HCT116 (cell line): Measurements from ENCODE around the gene FREM1. TPM values are rescaled to one million over a fixed set of nuclear protein-coding genes. Genes with fewer than 3 reads are reported as not detected.

Experiments
- ATAC-seq: fragments of 200-7000 bp; cut with Tn5 transposase; 2 replicates; pipeline ENCODE4 v1.9.1; 2020; ENCODE audit warnings: mild to moderate bottlenecking, moderate library complexity
- BruUV-seq: library from RNA; stranded (reverse); fragments of 400-500 nt; replicated peaks from 2 replicates; lab custom pipeline; 2021; lab: Mats Ljungman, UMichigan
- CTCF ChIA-PET: fragments of 300-600 bp; sonication (Branson Sonifier 250); formaldehyde crosslinking; loops from one replicate; lab custom pipeline; 2021; ENCODE audit warnings: antibody characterized with exemption; lab: Charles Lee
- POLR2A ChIA-PET: fragments of 300-600, 350-600 bp; sonication (Branson Sonifier 250); formaldehyde crosslinking; loops from one replicate; lab custom pipeline; 2021; ENCODE audit warnings: antibody characterized with exemption; lab: Charles Lee
- RAD21 ChIA-PET, 2 experiments: fragments of 300-600 bp; sonication (Branson Sonifier 250); formaldehyde crosslinking; loops; one replicate each; lab custom pipeline; 2023; ENCODE audit warnings: low total read pairs in 2 of 2; ENCODE audit not compliant: uncharacterized antibody in 2 of 2, unreplicated experiment in 2 of 2, low non-redundant PET in 1 of 2; lab: Charles Lee
- DNase-seq: peaks from one replicate; pipeline ENCODE4 v3.0.0-alpha.2; 2010; ENCODE audit warnings: low read depth, low spot score
- H2AFZ ChIP-seq: fragments of 200-600 bp; shearing (Covaris generic), sonication (generic); 2 replicates; pipeline ENCODE4 v1.6.1; 2017; ENCODE audit warnings: low read depth, mixed run types, mixed read lengths, antibody characterized with exemption, low read length; ENCODE audit not compliant: poor library complexity, severe bottlenecking
- H3K27ac ChIP-seq: 2 replicates; pipeline ENCODE4 v1.5.1; 2012; ENCODE audit warnings: low read depth, low read length
- H3K27me3 ChIP-seq: fragments of 200-600 bp; sonication (generic); 2 replicates; pipeline ENCODE4 v1.6.1; 2016; ENCODE audit warnings: mixed run types, low read length, mixed read lengths; ENCODE audit not compliant: insufficient read depth
- H3K36me3 ChIP-seq, 2 experiments: fragments of 200-500 bp in 1 of 2; fragments of 200-600 bp in 1 of 2; sonication (Bioruptor generic) in 1 of 2; sonication (generic) in 1 of 2; 2 replicates each; pipeline versions ENCODE4 v1.5.1 to v1.6.1; 2014 to 2016; ENCODE audit warnings: low read length in 2 of 2, inconsistent platforms in 1 of 2, mixed read lengths in 1 of 2, mixed run types in 1 of 2; ENCODE audit not compliant: insufficient read depth in 2 of 2, control insufficient read depth in 1 of 2
- H3K4me1 ChIP-seq, 2 experiments: fragments of 200-600 bp in 1 of 2; sonication (generic) in 1 of 2; 2 replicates each; pipeline versions ENCODE4 v1.5.1 to v1.6.1; 2012 to 2017; ENCODE audit warnings: low read length in 2 of 2, inconsistent platforms in 1 of 2, mild to moderate bottlenecking in 1 of 2, mixed read lengths in 1 of 2, mixed run types in 1 of 2, moderate library complexity in 1 of 2; ENCODE audit not compliant: insufficient read depth in 2 of 2, control insufficient read depth in 1 of 2
- H3K4me2 ChIP-seq: fragments of 200-600 bp; sonication (generic); 2 replicates; pipeline ENCODE4 v1.6.1; 2017; ENCODE audit warnings: mixed run types, low read length, mixed read lengths
- H3K4me3 ChIP-seq, 2 experiments: fragments of 200-600 bp in 1 of 2; sonication (generic) in 1 of 2; replicated peaks in 1 of 2; 2 replicates each; pipeline ENCODE4 v1.5.1; 2011 to 2016; ENCODE audit warnings: low read length in 2 of 2, control low read depth in 1 of 2, low read depth in 1 of 2, mild to moderate bottlenecking in 1 of 2, mixed read lengths in 1 of 2, mixed run types in 1 of 2
- H3K79me2 ChIP-seq: fragments of 200-600 bp; sonication (generic); 2 replicates; pipeline ENCODE4 v1.6.1; 2017; ENCODE audit warnings: mild to moderate bottlenecking, mixed run types, low read length, moderate library complexity, mixed read lengths; ENCODE audit not compliant: insufficient read depth
- H3K9ac ChIP-seq: fragments of 200-600 bp; sonication (generic); 2 replicates; pipeline ENCODE4 v1.6.1; 2016; ENCODE audit warnings: low read length, mixed read lengths
- H3K9me2 ChIP-seq: fragments of 200-600 bp; sonication (generic), shearing (Covaris generic); 2 replicates; pipeline ENCODE4 v1.6.1; 2017; ENCODE audit warnings: mixed run types, mild to moderate bottlenecking, moderate library complexity; ENCODE audit not compliant: insufficient read depth
- H3K9me3 ChIP-seq, 2 experiments: fragments of 200-500 bp in 1 of 2; fragments of 200-600 bp in 1 of 2; sonication (Bioruptor generic) in 1 of 2; sonication (generic) in 1 of 2; 2 replicates each; pipeline ENCODE4 v1.6.1; 2014 to 2017; ENCODE audit warnings: low read length in 2 of 2, mixed read lengths in 2 of 2, inconsistent platforms in 1 of 2, low read depth in 1 of 2, mild to moderate bottlenecking in 1 of 2, mixed run types in 1 of 2, moderate library complexity in 1 of 2; ENCODE audit not compliant: control insufficient read depth in 1 of 2, insufficient read depth in 1 of 2
- H4K20me1 ChIP-seq: fragments of 200-600 bp; sonication (generic), shearing (Covaris generic); 2 replicates; pipeline ENCODE4 v1.6.1; 2017; ENCODE audit warnings: mixed run types, mild to moderate bottlenecking, moderate library complexity; ENCODE audit not compliant: insufficient read depth
- CEBPB ChIP-seq: IDR thresholded peaks from 2 replicates; pipeline ENCODE4 v1.6.1; 2012; ENCODE audit warnings: low read depth
- EGR1 ChIP-seq: IDR thresholded peaks from 2 replicates; pipeline ENCODE4 v1.6.1; 2012; ENCODE audit warnings: low read depth
- ELF1 ChIP-seq: IDR thresholded peaks from 2 replicates; pipeline ENCODE4 v1.6.1; 2012; ENCODE audit warnings: low read depth, borderline replicate concordance
- EZH2 ChIP-seq: fragments of 200-600 bp; sonication (generic); IDR thresholded peaks from 2 replicates; pipeline ENCODE4 v1.6.1; 2017; ENCODE audit warnings: antibody characterized with exemption, mixed run types
- EZH2phosphoT487 ChIP-seq: fragments of 200-600 bp; IDR thresholded peaks from 2 replicates; pipeline ENCODE4 v1.6.1; 2018; ENCODE audit warnings: antibody characterized with exemption, borderline replicate concordance
- FOSL1 ChIP-seq: IDR thresholded peaks from 2 replicates; pipeline ENCODE4 v1.6.1; 2012; ENCODE audit warnings: low read depth
- JUND ChIP-seq: IDR thresholded peaks from 2 replicates; pipeline ENCODE4 v1.6.1; 2012
- POLR2A ChIP-seq: IDR thresholded peaks from 2 replicates; pipeline ENCODE4 v1.7.0; 2011; ENCODE audit warnings: borderline replicate concordance; ENCODE audit not compliant: insufficient read depth, insufficient read length; ENCODE audit errors: extremely low read depth
- RAD21 ChIP-seq: IDR thresholded peaks from 2 replicates; pipeline ENCODE4 v1.6.1; 2012; ENCODE audit warnings: low read depth, mild to moderate bottlenecking
- SIN3A ChIP-seq: IDR thresholded peaks from 2 replicates; pipeline ENCODE4 v1.6.1; 2012; ENCODE audit warnings: low read depth
- TCF7L2 ChIP-seq: IDR thresholded peaks from 2 replicates; pipeline ENCODE4 v1.7.0; 2011; ENCODE audit warnings: borderline replicate concordance, inconsistent platforms; ENCODE audit not compliant: insufficient read depth, insufficient read length; ENCODE audit errors: extremely low read depth
- YY1 ChIP-seq: IDR thresholded peaks from 2 replicates; pipeline ENCODE4 v1.6.1; 2011; ENCODE audit warnings: low read length, low read depth, moderate library complexity, mild to moderate bottlenecking; ENCODE audit not compliant: insufficient replicate concordance; ENCODE audit errors: extremely low read depth
- ZFX ChIP-seq: fragments of 450-650 bp; IDR thresholded peaks from 2 replicates; pipeline ENCODE4 v1.6.1; 2017
- intact Hi-C: fragments of 100-400 bp; cut with micrococcal nuclease; formaldehyde crosslinking; loops from 2 replicates; pipeline ENCODE4 v1.10.0; 2022
- total RNA-seq: library from RNA; stranded (reverse); gene quantifications from one replicate; pipeline ENCODE4 v1.2.1, GENCODE V29; 2021; ENCODE audit not compliant: unreplicated experiment
- TF ChIP-seq, protein P1 (sequence below): IDR thresholded peaks from 2 replicates; pipeline ENCODE4 v1.6.1; 2011; ENCODE audit warnings: mild to moderate bottlenecking, low read length, moderate library complexity; ENCODE audit not compliant: insufficient replicate concordance; ENCODE audit errors: extremely low read depth
- TF ChIP-seq, protein P2 (sequence below): IDR thresholded peaks from 2 replicates; pipeline ENCODE4 v1.6.1; 2012

FREM1 gene
- total RNA-seq, 1 experiment from 2014 or later: 0.12 TPM

DNA sequence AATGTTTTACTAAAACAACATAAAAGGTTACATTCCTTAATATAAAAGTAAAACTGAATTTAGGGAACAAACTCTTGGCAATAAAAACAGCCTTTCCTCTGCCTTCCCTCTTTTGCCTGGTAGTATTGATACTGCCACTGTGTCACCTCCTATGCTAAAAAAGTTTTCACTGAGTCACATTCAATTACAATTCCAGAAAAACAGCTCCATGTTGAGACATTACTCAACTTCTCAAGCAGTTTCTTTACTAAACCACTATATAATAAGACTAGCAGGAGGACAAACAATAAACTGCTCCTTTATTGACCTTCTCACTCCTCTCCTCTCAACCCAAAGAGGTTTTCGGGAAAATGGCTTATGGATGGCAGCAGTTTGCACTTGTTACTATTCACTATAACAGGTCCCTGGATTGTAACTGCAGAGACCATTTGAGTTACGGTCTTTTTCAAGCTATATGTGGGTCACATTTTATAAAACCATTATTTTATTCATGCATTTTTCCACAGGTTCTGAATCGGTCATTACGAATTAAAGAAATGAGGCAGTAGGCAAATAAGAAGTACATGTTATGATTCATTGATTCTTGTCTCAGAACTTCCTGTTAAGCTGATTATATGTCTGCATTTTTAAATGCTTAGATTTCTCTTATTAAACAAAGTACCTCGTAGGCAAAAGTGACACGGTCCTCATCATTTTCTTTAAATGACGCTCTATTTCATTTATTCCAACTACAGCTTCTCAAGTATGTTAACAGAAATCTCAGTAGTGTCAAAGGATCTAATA, 219.1 kb downstream of the FREM1 start:
- Histone ChIP-seq H3K4me3 (no peak overlapping the region), H3K36me3 (peaks cover 0 to 10% of the 10 kb centered on the region in 2 experiments; a peak in 2 of 4 replicates), H3K9ac (no peak overlapping the region), H2AFZ (no peak overlapping the region), H3K27me3 (no peaks in the 10 kb centered on the region), H3K9me3 (no peaks in the 10 kb centered on the region), H3K27ac (no peak overlapping the region), H3K9me2 (no peaks in the 10 kb centered on the region), H3K4me1 (peaks cover 0 to 12% of the 10 kb centered on the region in 2 experiments; a peak in 3 of 4 replicates), H3K4me2 (no peak overlapping the region), H3K79me2 (peaks cover 7% of the 10 kb centered on the region), H4K20me1 (no peaks in the 10 kb centered on the region)
- no peak for DNase-seq
- ChIA-PET RAD21 (no interaction called here), CTCF (no interaction called here), POLR2A (no interaction called here)
- intact Hi-C loops: no loop called here
- no TSS peak for BruUV-seq
- no peak for ATAC-seq
- no peak for TF ChIP-seq EZH2phosphoT487
- TF ChIP-seq CEBPB: no peak
- no peak for TF ChIP-seq SIN3A
- TF ChIP-seq YY1: no peak
- TF ChIP-seq ZFX: no peak
- no peak for TF ChIP-seq TCF7L2
- no peak for TF ChIP-seq RAD21
- TF ChIP-seq, protein P1, sequence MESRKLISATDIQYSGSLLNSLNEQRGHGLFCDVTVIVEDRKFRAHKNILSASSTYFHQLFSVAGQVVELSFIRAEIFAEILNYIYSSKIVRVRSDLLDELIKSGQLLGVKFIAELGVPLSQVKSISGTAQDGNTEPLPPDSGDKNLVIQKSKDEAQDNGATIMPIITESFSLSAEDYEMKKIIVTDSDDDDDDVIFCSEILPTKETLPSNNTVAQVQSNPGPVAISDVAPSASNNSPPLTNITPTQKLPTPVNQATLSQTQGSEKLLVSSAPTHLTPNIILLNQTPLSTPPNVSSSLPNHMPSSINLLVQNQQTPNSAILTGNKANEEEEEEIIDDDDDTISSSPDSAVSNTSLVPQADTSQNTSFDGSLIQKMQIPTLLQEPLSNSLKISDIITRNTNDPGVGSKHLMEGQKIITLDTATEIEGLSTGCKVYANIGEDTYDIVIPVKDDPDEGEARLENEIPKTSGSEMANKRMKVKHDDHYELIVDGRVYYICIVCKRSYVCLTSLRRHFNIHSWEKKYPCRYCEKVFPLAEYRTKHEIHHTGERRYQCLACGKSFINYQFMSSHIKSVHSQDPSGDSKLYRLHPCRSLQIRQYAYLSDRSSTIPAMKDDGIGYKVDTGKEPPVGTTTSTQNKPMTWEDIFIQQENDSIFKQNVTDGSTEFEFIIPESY: no peak
- TF ChIP-seq EZH2: no peak
- no peak for TF ChIP-seq ELF1
- TF ChIP-seq, protein P2, sequence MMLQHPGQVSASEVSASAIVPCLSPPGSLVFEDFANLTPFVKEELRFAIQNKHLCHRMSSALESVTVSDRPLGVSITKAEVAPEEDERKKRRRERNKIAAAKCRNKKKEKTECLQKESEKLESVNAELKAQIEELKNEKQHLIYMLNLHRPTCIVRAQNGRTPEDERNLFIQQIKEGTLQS: no peak
- no peak for TF ChIP-seq POLR2A
- no peak for TF ChIP-seq FOSL1
- TF ChIP-seq JUND: no peak
- no peak for TF ChIP-seq EGR1
